ENCODE data around the gene HOXA7.

- TF ChIP-seq CTCF (tag by site-specific recombination; IDR thresholded peaks at IDR 0.05) (no peak), ZBTB26 (tag by site-specific recombination; optimal IDR thresholded peaks at IDR 0.05) (no peak)
These were observed 49.1 kb upstream of the HOXA7 start for GRCh38 chr7:27205325-27206280.
